GM23338 (cell line): ENCODE results near the gene AADACL3. TPM values are rescaled to one million over a fixed set of nuclear protein-coding genes. Genes with fewer than 3 reads are reported as not detected.

Source experiments
- EZH2 ChIP-seq: fragments of 200-600 bp; sonication (generic); IDR thresholded peaks from one replicate; pipeline ENCODE4 v1.8.0; 2017; ENCODE audit warnings: antibody characterized with exemption, mild to moderate bottlenecking, low read depth; ENCODE audit not compliant: unreplicated experiment
- JUNB ChIP-seq: IDR thresholded peaks from one replicate; pipeline ENCODE4 v1.6.1; 2016; ENCODE audit warnings: antibody characterized with exemption; ENCODE audit not compliant: unreplicated experiment
- NANOG ChIP-seq: IDR thresholded peaks from 2 replicates; pipeline ENCODE4 v1.6.1; 2016; ENCODE audit warnings: antibody characterized with exemption, borderline replicate concordance
- POLR2AphosphoS5 ChIP-seq: IDR thresholded peaks from 2 replicates; pipeline ENCODE4 v1.6.1; 2016; ENCODE audit warnings: antibody characterized with exemption, low read depth
- STAT1 ChIP-seq: IDR thresholded peaks from one replicate; pipeline ENCODE4 v1.6.1; 2016; ENCODE audit warnings: antibody characterized with exemption; ENCODE audit not compliant: unreplicated experiment
- ZNF114 ChIP-seq: fragments of 250-450 bp; sonication (Bioruptor Pico); IDR thresholded peaks from 2 replicates; pipeline ENCODE4 v1.5.0; 2020; ENCODE audit warnings: mild to moderate bottlenecking, moderate library complexity
- ZNF331 ChIP-seq: fragments of 250-450 bp; sonication (Bioruptor Pico); IDR thresholded peaks from 2 replicates; pipeline ENCODE4 v1.5.0; 2020; ENCODE audit warnings: low read depth, mild to moderate bottlenecking, moderate library complexity
- ZNF462 ChIP-seq: fragments of 250-450 bp; sonication (Bioruptor Pico); IDR thresholded peaks from 2 replicates; pipeline ENCODE4 v1.5.0; 2020; ENCODE audit warnings: mild to moderate bottlenecking, moderate library complexity
- polyA plus RNA-seq: library from polyadenylated mRNA; unstranded; fragments of >200 nt; fragmentation: Nextera tagmentation; extraction: Ambion mirVana; gene quantifications from 2 replicates; pipeline ENCODE4 v1.2.1, GENCODE V29; 2016
- total RNA-seq: library from RNA; depleted of rRNA; stranded (reverse); fragments of >200 nt; shearing (Covaris generic); gene quantifications from 2 replicates; pipeline ENCODE4 v1.2.3, GENCODE V29; 2014
- TF ChIP-seq, protein P1 (sequence below): IDR thresholded peaks from 2 replicates; pipeline ENCODE4 v1.6.1; 2016; ENCODE audit warnings: antibody characterized with exemption

The AADACL3 gene
- total and polyA plus RNA-seq, 2 experiments from 2014 or later = 0.47 to 1.5 TPM

DNA sequence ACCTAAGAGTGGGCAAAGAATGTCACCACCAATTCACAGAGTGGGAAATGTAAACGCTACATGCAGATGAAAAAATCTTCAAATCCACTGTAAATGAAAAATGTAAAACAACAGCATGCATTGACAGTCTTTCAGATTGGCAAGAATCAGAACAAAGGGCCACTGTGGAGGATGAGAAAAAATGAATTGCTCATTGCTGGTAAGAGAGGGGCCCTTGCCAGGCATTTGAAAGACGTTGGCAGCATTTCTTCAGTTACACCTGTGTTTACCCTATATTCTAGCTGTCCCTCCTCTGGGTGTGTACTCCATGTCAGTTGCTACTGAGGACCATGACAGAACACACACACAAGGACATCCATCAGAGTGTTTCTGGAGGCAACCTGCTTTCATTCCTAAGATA lies 25.8 kb upstream of the AADACL3 start (continued):
- TF ChIP-seq ZNF462 (CRISPR knock-in tag) (no peak), ZNF331 (no peak), EZH2 (no peak), ZNF114 (CRISPR knock-in tag) (no peak), NANOG (no peak), STAT1 (no peak), JUNB (no peak), POLR2AphosphoS5 (no peak)
- TF ChIP-seq, protein P1, sequence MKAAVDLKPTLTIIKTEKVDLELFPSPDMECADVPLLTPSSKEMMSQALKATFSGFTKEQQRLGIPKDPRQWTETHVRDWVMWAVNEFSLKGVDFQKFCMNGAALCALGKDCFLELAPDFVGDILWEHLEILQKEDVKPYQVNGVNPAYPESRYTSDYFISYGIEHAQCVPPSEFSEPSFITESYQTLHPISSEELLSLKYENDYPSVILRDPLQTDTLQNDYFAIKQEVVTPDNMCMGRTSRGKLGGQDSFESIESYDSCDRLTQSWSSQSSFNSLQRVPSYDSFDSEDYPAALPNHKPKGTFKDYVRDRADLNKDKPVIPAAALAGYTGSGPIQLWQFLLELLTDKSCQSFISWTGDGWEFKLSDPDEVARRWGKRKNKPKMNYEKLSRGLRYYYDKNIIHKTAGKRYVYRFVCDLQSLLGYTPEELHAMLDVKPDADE = no peak
